ENCODE data around the gene ENOX2.
"Not testable (repeated sequence)": the region's sequence is repeated elsewhere in the genome, so short reads cannot be mapped to it uniquely, and the experiment has no call there.

Gene ENOX2

GRCh38 chrX:130715299-130715698, 187.7 kb downstream of the ENOX2 start:
- TF ChIP-seq EZH2phosphoT487 (IDR thresholded peaks at IDR 0.05; ENCODE audit: borderline replicate concordance) = no peak
- TF ChIP-seq CTCF (conservative IDR thresholded peaks at IDR 0.05; ENCODE audit: low read length) = no peak
- no peaks in the 10 kb centered on the region for H3K9me2 ChIP-seq (replicated peaks; ENCODE audit: low read depth, low read length)
- no peaks in the 10 kb centered on the region for H3K9me3 ChIP-seq (ENCODE audit: insufficient read depth, low read depth, low read length)
- H3K4me1 ChIP-seq (ENCODE audit: insufficient read depth, low read length, poor library complexity, severe bottlenecking) = no peaks in the 10 kb centered on the region
- no peak overlapping the region for H3K4me2 ChIP-seq (ENCODE audit: low read depth, low read length, poor library complexity, severe bottlenecking)
- no peaks in the 10 kb centered on the region for H3K27me3 ChIP-seq (ENCODE audit: insufficient read depth, low read length, poor library complexity, severe bottlenecking)
- no peaks in the 10 kb centered on the region for H4K20me1 ChIP-seq (ENCODE audit: insufficient read depth, low read length, poor library complexity, severe bottlenecking)
- H3K4me3 ChIP-seq (ENCODE audit: low read length, poor library complexity, severe bottlenecking) = no peak overlapping the region
- H2AFZ ChIP-seq (ENCODE audit: low read length) = no peak overlapping the region
- no peaks in the 10 kb centered on the region for H3K36me3 ChIP-seq (ENCODE audit: insufficient read depth, low read length)
- no peaks in the 10 kb centered on the region for H3K79me2 ChIP-seq (ENCODE audit: insufficient read depth, low read length)
- no peaks in the 10 kb centered on the region for H3F3A ChIP-seq (ENCODE audit: low read depth)
- no peak overlapping the region for H3K9ac ChIP-seq (ENCODE audit: low read depth, low read length, poor library complexity, severe bottlenecking)

GRCh38 chrX:130714665-130715064, 188.3 kb downstream of the ENOX2 start:
- Histone ChIP-seq H3K9me2 (replicated peaks; ENCODE audit: low read depth, low read length) (no peaks in the 10 kb centered on the region), H3K4me1 (ENCODE audit: insufficient read depth, low read length, poor library complexity, severe bottlenecking) (no peaks in the 10 kb centered on the region), H4K20me1 (ENCODE audit: insufficient read depth, low read length, poor library complexity, severe bottlenecking) (no peaks in the 10 kb centered on the region), H3K79me2 (ENCODE audit: insufficient read depth, low read length) (no peaks in the 10 kb centered on the region), H3F3A (ENCODE audit: low read depth) (no peaks in the 10 kb centered on the region), H3K9ac (ENCODE audit: low read depth, low read length, poor library complexity, severe bottlenecking) (no peak overlapping the region), H3K36me3 (ENCODE audit: insufficient read depth, low read length) (no peaks in the 10 kb centered on the region), H3K27me3 (ENCODE audit: insufficient read depth, low read length, poor library complexity, severe bottlenecking) (no peaks in the 10 kb centered on the region), H3K9me3 (ENCODE audit: insufficient read depth, low read depth, low read length) (no peaks in the 10 kb centered on the region), H3K4me2 (ENCODE audit: low read depth, low read length, poor library complexity, severe bottlenecking) (no peak overlapping the region), H3K4me3 (ENCODE audit: low read length, poor library complexity, severe bottlenecking) (no peak overlapping the region), H2AFZ (ENCODE audit: low read length) (no peak overlapping the region)
- TF ChIP-seq EZH2phosphoT487 (IDR thresholded peaks at IDR 0.05; ENCODE audit: borderline replicate concordance) (no peak), CTCF (conservative IDR thresholded peaks at IDR 0.05; ENCODE audit: low read length) (no peak)

GRCh38 chrX:130714135-130714534, 188.9 kb downstream of the ENOX2 start:
- H3K79me2 ChIP-seq (ENCODE audit: insufficient read depth, low read length) = no peaks in the 10 kb centered on the region
- no peaks in the 10 kb centered on the region for H3K27me3 ChIP-seq (ENCODE audit: insufficient read depth, low read length, poor library complexity, severe bottlenecking)
- H4K20me1 ChIP-seq (ENCODE audit: insufficient read depth, low read length, poor library complexity, severe bottlenecking) = no peaks in the 10 kb centered on the region
- H2AFZ ChIP-seq (ENCODE audit: low read length) = no peak overlapping the region
- H3K4me3 ChIP-seq (ENCODE audit: low read length, poor library complexity, severe bottlenecking) = no peak overlapping the region
- H3K9ac ChIP-seq (ENCODE audit: low read depth, low read length, poor library complexity, severe bottlenecking) = no peak overlapping the region
- H3F3A ChIP-seq (ENCODE audit: low read depth) = no peaks in the 10 kb centered on the region
- H3K36me3 ChIP-seq (ENCODE audit: insufficient read depth, low read length) = no peaks in the 10 kb centered on the region
- H3K9me3 ChIP-seq (ENCODE audit: insufficient read depth, low read depth, low read length) = no peaks in the 10 kb centered on the region
- no peak overlapping the region for H3K4me2 ChIP-seq (ENCODE audit: low read depth, low read length, poor library complexity, severe bottlenecking)
- H3K4me1 ChIP-seq (ENCODE audit: insufficient read depth, low read length, poor library complexity, severe bottlenecking) = no peaks in the 10 kb centered on the region
- H3K9me2 ChIP-seq (replicated peaks; ENCODE audit: low read depth, low read length) = no peaks in the 10 kb centered on the region
- TF ChIP-seq CTCF (conservative IDR thresholded peaks at IDR 0.05; ENCODE audit: low read length) (no peak), EZH2phosphoT487 (IDR thresholded peaks at IDR 0.05; ENCODE audit: borderline replicate concordance) (no peak)

GRCh38 chrX:130709178-130709577, 193.8 kb downstream of the ENOX2 start:
- H3K9ac ChIP-seq (ENCODE audit: low read depth, low read length, poor library complexity, severe bottlenecking); H3K4me2 ChIP-seq (ENCODE audit: low read depth, low read length, poor library complexity, severe bottlenecking); H3K36me3 ChIP-seq (ENCODE audit: insufficient read depth, low read length); H3K4me3 ChIP-seq (ENCODE audit: low read length, poor library complexity, severe bottlenecking); H3K27me3 ChIP-seq (ENCODE audit: insufficient read depth, low read length, poor library complexity, severe bottlenecking); H3F3A ChIP-seq (ENCODE audit: low read depth); H3K9me2 ChIP-seq (replicated peaks; ENCODE audit: low read depth, low read length); H3K9me3 ChIP-seq (ENCODE audit: insufficient read depth, low read depth, low read length); H2AFZ ChIP-seq (ENCODE audit: low read length); H3K4me1 ChIP-seq (ENCODE audit: insufficient read depth, low read length, poor library complexity, severe bottlenecking); H4K20me1 ChIP-seq (ENCODE audit: insufficient read depth, low read length, poor library complexity, severe bottlenecking); H3K79me2 ChIP-seq (ENCODE audit: insufficient read depth, low read length): not testable (repeated sequence)
